CD14-positive monocyte (primary cell): ENCODE data around the gene CHMP1B. TPM values are rescaled to one million over a fixed set of nuclear protein-coding genes. Genes with fewer than 3 reads are reported as not detected.

Experiments
- DNase-seq, 3 donors: peaks; one replicate each; pipeline ENCODE4 v3.0.0-alpha.2; 2011 to 2022
- H2AFZ ChIP-seq: 2 replicates; pipeline ENCODE4 v1.6.0; 2012; ENCODE audit warnings: mild to moderate bottlenecking, low read depth, low read length, inconsistent platforms; ENCODE audit not compliant: insufficient read depth, poor library complexity, severe bottlenecking
- H3K27ac ChIP-seq, 2 donors: 1 replicate in 1 of 2; 2 replicates in 1 of 2; pipeline ENCODE4 v1.5.1; 2012 to 2013; ENCODE audit warnings: low read length in 2 of 2, control low read depth in 1 of 2, inconsistent platforms in 1 of 2, low read depth in 1 of 2, mild to moderate bottlenecking in 1 of 2
- H3K27me3 ChIP-seq, 2 donors: one replicate each; pipeline versions ENCODE4 v1.6.0 to v1.6.1; 2011 to 2013; ENCODE audit warnings: low read length in 2 of 2; ENCODE audit not compliant: control insufficient read depth in 2 of 2, insufficient read depth in 2 of 2
- H3K36me3 ChIP-seq, 2 donors: replicated peaks in 1 of 2; 1 replicate in 1 of 2; 2 replicates in 1 of 2; pipeline versions ENCODE4 v1.5.1 to v1.6.1; 2012 to 2013; ENCODE audit warnings: low read length in 2 of 2, control low read depth in 1 of 2, inconsistent platforms in 1 of 2, mild to moderate bottlenecking in 1 of 2; ENCODE audit not compliant: insufficient read depth in 2 of 2, control insufficient read depth in 1 of 2
- H3K4me1 ChIP-seq, 2 donors: 1 replicate in 1 of 2; 2 replicates in 1 of 2; pipeline versions ENCODE4 v1.5.1 to v1.6.1; 2012 to 2013; ENCODE audit warnings: low read length in 2 of 2, control low read depth in 1 of 2, inconsistent platforms in 1 of 2, mild to moderate bottlenecking in 1 of 2, moderate library complexity in 1 of 2; ENCODE audit not compliant: insufficient read depth in 2 of 2, control insufficient read depth in 1 of 2
- H3K4me2 ChIP-seq: replicated peaks from 2 replicates; pipeline ENCODE3; 2012; ENCODE audit warnings: low read length, moderate library complexity, mild to moderate bottlenecking; ENCODE audit not compliant: poor library complexity, severe bottlenecking; ENCODE audit errors: extremely low read depth
- H3K4me3 ChIP-seq, 3 experiments: fragments of 200-600 bp in 1 of 3; sonication (generic) in 1 of 3; replicated peaks in 1 of 3; 1 replicate in 2 of 3; 2 replicates in 1 of 3; pipeline ENCODE4 v1.5.1; 2011 to 2013; ENCODE audit warnings: low read length in 3 of 3, mild to moderate bottlenecking in 3 of 3, control low read depth in 2 of 3, low read depth in 2 of 3, inconsistent platforms in 1 of 3, moderate library complexity in 1 of 3
- H3K79me2 ChIP-seq: 2 replicates; pipeline ENCODE4 v1.6.0; 2012; ENCODE audit warnings: mild to moderate bottlenecking, control low read depth, inconsistent platforms, low read length, moderate library complexity; ENCODE audit not compliant: insufficient read depth
- H3K9ac ChIP-seq: 2 replicates; pipeline ENCODE4 v1.6.0; 2017; ENCODE audit warnings: low read length, mild to moderate bottlenecking; ENCODE audit not compliant: insufficient read depth, poor library complexity, severe bottlenecking
- H3K9me3 ChIP-seq, 2 donors: replicated peaks in 1 of 2; 1 replicate in 1 of 2; 2 replicates in 1 of 2; pipeline versions ENCODE4 v1.5.1 to v1.6.1; 2012 to 2013; ENCODE audit warnings: low read length in 2 of 2, control low read depth in 1 of 2; ENCODE audit not compliant: control insufficient read depth in 1 of 2, insufficient read depth in 1 of 2
- H4K20me1 ChIP-seq: 2 replicates; pipeline ENCODE4 v1.6.0; 2012; ENCODE audit warnings: mild to moderate bottlenecking, low read length, control low read depth, moderate library complexity; ENCODE audit not compliant: insufficient read depth
- H3K27ac Mint-ChIP-seq, 7 donors: one replicate each; pipeline ENCODE4 v1.8.0; 2020; ENCODE audit warnings: mild to moderate bottlenecking in 7 of 7, mixed read lengths in 7 of 7, moderate library complexity in 6 of 7, inconsistent platforms in 2 of 7
- H3K27me3 Mint-ChIP-seq, 3 donors: one replicate each; pipeline ENCODE4 v1.8.0; 2021 to 2022; ENCODE audit warnings: low read depth in 3 of 3, mild to moderate bottlenecking in 3 of 3, mixed read lengths in 3 of 3, moderate library complexity in 3 of 3, inconsistent platforms in 1 of 3
- H3K36me3 Mint-ChIP-seq, 2 donors: one replicate each; pipeline ENCODE4 v1.8.0; 2020; ENCODE audit warnings: mixed read lengths in 2 of 2, inconsistent platforms in 1 of 2, mild to moderate bottlenecking in 1 of 2
- H3K4me1 Mint-ChIP-seq: one replicate; pipeline ENCODE4 v1.8.0; 2020; ENCODE audit warnings: mild to moderate bottlenecking, mixed read lengths
- H3K4me3 Mint-ChIP-seq, 2 donors: one replicate each; pipeline ENCODE4 v1.8.0; 2020; ENCODE audit warnings: mild to moderate bottlenecking in 2 of 2, mixed read lengths in 2 of 2, moderate library complexity in 1 of 2
- H3K9me3 Mint-ChIP-seq, 7 donors: one replicate each; pipeline ENCODE4 v1.8.0; 2020 to 2022; ENCODE audit warnings: mixed read lengths in 7 of 7, mild to moderate bottlenecking in 6 of 7, moderate library complexity in 6 of 7, inconsistent platforms in 2 of 7
- CTCF ChIP-seq: fragments of 200-600 bp; IDR thresholded peaks from one replicate; pipeline ENCODE4 v1.8.0; 2022; ENCODE audit warnings: antibody characterized with exemption, mild to moderate bottlenecking
- WGBS: methylation state at CpG from one replicate; pipeline ENCODE4 v1.1.5; 2013; ENCODE audit warnings: missing lambda C conversion rate; ENCODE audit not compliant: insufficient coverage; 5-methylcytosine and 5-hydroxymethylcytosine counted together
- intact Hi-C, 2 donors: fragments of 100-400 bp; cut with micrococcal nuclease; formaldehyde crosslinking; loops; one replicate each; pipeline versions ENCODE4 v1.15.0 to v1.15.1; 2023
- polyA plus RNA-seq, 3 donors: library from polyadenylated mRNA; depleted of rRNA in 1 of 3; unstranded in 2 of 3; stranded (reverse) in 1 of 3; fragments of 300-500 nt in 2 of 3; fragments of >200 nt in 1 of 3; fragmentation: Illumina TruSeq in 2 of 3; gene quantifications; 1 replicate in 2 of 3; 2 replicates in 1 of 3; pipeline ENCODE4 v1.2.3, GENCODE V29; 2012 to 2021

The CHMP1B gene
- polyA plus RNA-seq, 3 donors = 95.2 to 182 (median 105) TPM

- Histone ChIP-seq H3K79me2 (no peaks in the 10 kb centered on the region), H3K4me1 (no peaks in the 10 kb centered on the region), H3K27me3 (no peaks in the 10 kb centered on the region), H3K4me2 (no peak overlapping the region), H3K9me3 (no peaks in the 10 kb centered on the region), H3K4me3 (no peak overlapping the region), H3K27ac (no peak overlapping the region), H2AFZ (no peak overlapping the region), H3K9ac (no peak overlapping the region), H3K36me3 (no peaks in the 10 kb centered on the region), H4K20me1 (no peaks in the 10 kb centered on the region)
- H3K27ac Mint-ChIP-seq = no peak overlapping the region
- peaks cover 0 to 8% (median 6%) of the 10 kb centered on the region in 3 donors for H3K27me3 Mint-ChIP-seq
- H3K36me3 Mint-ChIP-seq = no peaks in the 10 kb centered on the region
- H3K9me3 Mint-ChIP-seq = peaks cover 0 to 2% (median 0%) of the 10 kb centered on the region in 7 donors
- DNase-seq = no peak
- 57% methylated on average over 5 of the region's 6 CpGs for WGBS
- intact Hi-C loops = no loop called here
- no peak overlapping the region for H3K4me3 Mint-ChIP-seq
- no peak for TF ChIP-seq CTCF
- H3K4me1 Mint-ChIP-seq = peaks cover 5% of the 10 kb centered on the region
Observed at GRCh38 chr18:11840493-11840892, 10.7 kb upstream of the CHMP1B start.

GRCh38 chr18:11842562-11842961, 8.7 kb upstream of the CHMP1B start:
- Mint-ChIP-seq H3K4me1 (peaks cover 2% of the 10 kb centered on the region), H3K27me3 (peaks cover 0 to 7% (median 6%) of the 10 kb centered on the region in 3 donors), H3K9me3 (peaks cover 0 to 2% (median 0%) of the 10 kb centered on the region in 7 donors), H3K4me3 (no peak overlapping the region), H3K27ac (no peak overlapping the region), H3K36me3 (no peaks in the 10 kb centered on the region)
- Histone ChIP-seq H3K27me3 (no peaks in the 10 kb centered on the region), H3K4me2 (no peak overlapping the region), H3K4me1 (no peaks in the 10 kb centered on the region), H4K20me1 (no peaks in the 10 kb centered on the region), H3K4me3 (no peak overlapping the region), H3K36me3 (no peaks in the 10 kb centered on the region), H3K79me2 (no peaks in the 10 kb centered on the region), H3K9ac (no peak overlapping the region), H2AFZ (no peak overlapping the region), H3K9me3 (no peaks in the 10 kb centered on the region), H3K27ac (no peak overlapping the region)
- no peak for DNase-seq
- 82% methylated on average over 5 of the region's 5 CpGs for WGBS
- TF ChIP-seq CTCF = no peak
- intact Hi-C loops = no loop called here
